ENCODE data around the gene CMTR1. TPM values are rescaled to one million over a fixed set of nuclear protein-coding genes. Genes with fewer than 3 reads are reported as not detected.

The CMTR1 gene
- total RNA-seq, 3 donors from 2014 or later, result 31.4 to 35.7 (median 32.4) TPM

- intact Hi-C loops (cut with DNase I; ENCODE audit: low total_unique reads), result no loop called here
- DNase-seq (ENCODE audit: low spot score in 2 of 2), result no peak
- H3K27ac ChIP-seq, result no peak overlapping the region
- no peak overlapping the region for H3K4me3 ChIP-seq
- TF ChIP-seq, protein P1, sequence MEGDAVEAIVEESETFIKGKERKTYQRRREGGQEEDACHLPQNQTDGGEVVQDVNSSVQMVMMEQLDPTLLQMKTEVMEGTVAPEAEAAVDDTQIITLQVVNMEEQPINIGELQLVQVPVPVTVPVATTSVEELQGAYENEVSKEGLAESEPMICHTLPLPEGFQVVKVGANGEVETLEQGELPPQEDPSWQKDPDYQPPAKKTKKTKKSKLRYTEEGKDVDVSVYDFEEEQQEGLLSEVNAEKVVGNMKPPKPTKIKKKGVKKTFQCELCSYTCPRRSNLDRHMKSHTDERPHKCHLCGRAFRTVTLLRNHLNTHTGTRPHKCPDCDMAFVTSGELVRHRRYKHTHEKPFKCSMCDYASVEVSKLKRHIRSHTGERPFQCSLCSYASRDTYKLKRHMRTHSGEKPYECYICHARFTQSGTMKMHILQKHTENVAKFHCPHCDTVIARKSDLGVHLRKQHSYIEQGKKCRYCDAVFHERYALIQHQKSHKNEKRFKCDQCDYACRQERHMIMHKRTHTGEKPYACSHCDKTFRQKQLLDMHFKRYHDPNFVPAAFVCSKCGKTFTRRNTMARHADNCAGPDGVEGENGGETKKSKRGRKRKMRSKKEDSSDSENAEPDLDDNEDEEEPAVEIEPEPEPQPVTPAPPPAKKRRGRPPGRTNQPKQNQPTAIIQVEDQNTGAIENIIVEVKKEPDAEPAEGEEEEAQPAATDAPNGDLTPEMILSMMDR (IDR thresholded peaks at IDR 0.05), result no peak
- TF ChIP-seq POLR2A (IDR thresholded peaks at IDR 0.05) (no peak), POLR2AphosphoS5 (IDR thresholded peaks at IDR 0.05) (no peak)
- H3K36me3 ChIP-seq, result no peaks in the 10 kb centered on the region
- H3K4me1 ChIP-seq, result no peaks in the 10 kb centered on the region
- H3K9me3 ChIP-seq, result no peaks in the 10 kb centered on the region
- H3K27me3 ChIP-seq, result no peaks in the 10 kb centered on the region
Measured at GRCh38 chr6:37407948-37408347, 25.1 kb upstream of the CMTR1 start.

DNA sequence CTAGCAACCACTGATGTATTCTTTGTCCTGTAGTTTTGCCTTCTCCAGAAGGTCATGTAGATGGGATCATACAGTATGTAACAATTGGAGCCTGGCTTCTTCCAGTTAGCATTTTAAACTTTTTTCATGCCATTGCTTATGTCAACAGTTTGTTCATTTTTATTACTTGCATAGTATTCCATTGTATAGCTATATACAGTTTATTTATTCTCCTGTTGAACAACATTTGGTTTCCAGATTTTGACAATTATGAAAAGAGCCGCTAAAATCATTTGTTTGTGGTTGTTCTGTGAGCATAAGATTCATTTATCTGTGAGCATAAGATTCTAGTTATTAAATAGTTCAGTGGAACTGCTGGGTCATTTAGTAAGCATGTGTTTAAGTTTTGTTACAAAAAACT, 23.5 kb upstream of the CMTR1 start:
- DNase-seq (ENCODE audit: low spot score in 2 of 2), result no peak
- H3K9me3 ChIP-seq, result no peaks in the 10 kb centered on the region
- TF ChIP-seq, protein P1 (IDR thresholded peaks at IDR 0.05), result no peak
- TF ChIP-seq POLR2AphosphoS5 (IDR thresholded peaks at IDR 0.05), result no peak
- TF ChIP-seq POLR2A (IDR thresholded peaks at IDR 0.05), result no peak

GRCh38 chr6:37417393-37417792, 15.6 kb upstream of the CMTR1 start:
- Histone ChIP-seq H3K36me3 (no peaks in the 10 kb centered on the region), H3K27ac (no peak overlapping the region), H3K9me3 (no peaks in the 10 kb centered on the region), H3K4me3 (no peak overlapping the region), H3K27me3 (no peaks in the 10 kb centered on the region), H3K4me1 (no peaks in the 10 kb centered on the region)
- TF ChIP-seq, protein P1 (IDR thresholded peaks at IDR 0.05), result no peak
- TF ChIP-seq POLR2AphosphoS5 (IDR thresholded peaks at IDR 0.05), result no peak
- TF ChIP-seq POLR2A (IDR thresholded peaks at IDR 0.05), result no peak
- DNase-seq (ENCODE audit: low spot score in 2 of 2), result no peak
- intact Hi-C loops (cut with DNase I; ENCODE audit: low total_unique reads), result no loop called here

More for the DNA sequence above, 23.5 kb upstream of the CMTR1 start:
- no peak overlapping the region for H3K27ac ChIP-seq
- intact Hi-C loops (cut with DNase I; ENCODE audit: low total_unique reads), result no loop called here
- H3K4me3 ChIP-seq, result no peak overlapping the region
- H3K36me3 ChIP-seq, result no peaks in the 10 kb centered on the region
- no peaks in the 10 kb centered on the region for H3K27me3 ChIP-seq
- H3K4me1 ChIP-seq, result no peaks in the 10 kb centered on the region

DNA sequence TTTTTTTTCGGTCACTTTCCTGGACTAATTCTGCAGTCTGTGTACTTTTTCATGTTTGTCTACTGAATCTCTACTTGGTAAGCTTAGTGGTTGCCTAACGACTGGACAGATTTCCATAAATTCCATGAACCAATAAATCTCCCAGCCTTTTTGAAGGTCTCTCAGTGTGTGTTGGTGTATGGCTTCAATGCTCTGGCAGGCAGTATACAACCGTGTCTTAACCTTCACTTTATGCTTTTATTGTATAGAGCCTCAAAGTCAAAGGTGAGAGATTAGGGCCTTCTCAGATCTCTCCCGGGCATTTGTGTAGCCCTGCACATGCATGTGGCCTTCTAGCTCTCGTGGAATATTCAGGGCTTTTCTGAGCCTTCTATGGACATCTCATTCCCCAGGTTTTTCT, 14.3 kb upstream of the CMTR1 start:
- no peaks in the 10 kb centered on the region for H3K27me3 ChIP-seq
- no peaks in the 10 kb centered on the region for H3K4me1 ChIP-seq
- TF ChIP-seq, protein P1 (IDR thresholded peaks at IDR 0.05), result no peak
- TF ChIP-seq POLR2A (IDR thresholded peaks at IDR 0.05), result no peak
- no peak for DNase-seq (ENCODE audit: low spot score in 2 of 2)
- H3K36me3 ChIP-seq, result no peaks in the 10 kb centered on the region
- H3K9me3 ChIP-seq, result no peaks in the 10 kb centered on the region
- intact Hi-C loops (cut with DNase I; ENCODE audit: low total_unique reads), result no loop called here
- no peak overlapping the region for H3K4me3 ChIP-seq
- no peak overlapping the region for H3K27ac ChIP-seq

DNA sequence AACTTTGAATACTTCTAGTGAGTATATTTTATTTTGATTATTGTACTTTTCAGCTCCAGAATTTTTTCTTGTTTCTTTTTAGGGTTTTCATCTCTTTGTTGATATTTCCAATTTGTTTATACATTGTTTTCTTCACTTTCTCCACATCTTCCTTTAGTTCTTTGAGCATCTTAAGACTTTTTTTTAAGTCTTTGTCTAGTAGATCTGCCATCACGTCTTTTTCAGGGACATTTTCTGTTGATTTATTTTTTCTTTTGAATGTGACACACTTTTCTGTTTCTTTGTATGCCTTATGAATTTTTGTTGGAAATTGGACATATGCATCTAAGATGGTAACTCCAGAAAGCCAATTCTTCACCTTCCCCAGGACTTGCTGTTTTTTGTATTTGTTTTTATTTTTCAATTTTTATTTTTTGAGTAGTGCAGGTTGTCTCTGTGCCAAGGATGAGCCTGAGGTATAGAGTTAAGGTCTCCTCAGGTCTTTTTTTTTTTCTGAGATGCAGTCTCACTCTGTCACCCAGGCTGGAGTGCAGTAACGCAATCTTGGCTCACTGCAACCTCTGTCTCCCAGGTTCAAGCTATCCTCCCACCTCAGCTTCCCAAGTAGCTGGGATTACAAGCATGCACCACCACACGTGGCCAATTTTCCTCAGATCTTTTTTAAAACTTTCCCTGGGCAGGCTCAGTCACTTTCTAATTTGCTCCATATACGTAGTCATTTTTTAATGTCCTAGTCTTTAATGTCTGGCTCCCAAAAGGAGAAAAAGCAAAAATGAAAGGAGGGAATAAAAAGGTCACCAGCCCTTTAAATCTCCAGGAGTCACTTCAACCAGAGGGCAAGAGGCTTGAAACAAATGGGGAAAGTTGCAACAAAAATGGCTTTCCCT, 6.7 kb upstream of the CMTR1 start:
- intact Hi-C loops (cut with DNase I; ENCODE audit: low total_unique reads), result no loop called here

More for the DNA sequence above, 6.7 kb upstream of the CMTR1 start:
- Histone ChIP-seq H3K27ac (no peak overlapping the region), H3K9me3 (no peaks in the 10 kb centered on the region), H3K36me3 (no peaks in the 10 kb centered on the region), H3K27me3 (no peaks in the 10 kb centered on the region), H3K4me3 (no peak overlapping the region), H3K4me1 (no peaks in the 10 kb centered on the region)
- no peak for DNase-seq (ENCODE audit: low spot score in 2 of 2)
- TF ChIP-seq POLR2AphosphoS5 (IDR thresholded peaks at IDR 0.05), result no peak
- no peak for TF ChIP-seq POLR2A (IDR thresholded peaks at IDR 0.05)
- TF ChIP-seq, protein P1 (IDR thresholded peaks at IDR 0.05), result no peak

All from breast epithelium (tissue), 4 donors.